Activated T-cell treated with anti-CD3 and anti-CD28 coated beads, Interleukin-2, amount 50 U/mL, for 24 hours (primary cell): ENCODE results near the gene UGT2A2.

ENCODE experiments used
- DNase-seq: peaks from one replicate; pipeline ENCODE4 v3.0.0-alpha.2; 2020
- H3K27ac Mint-ChIP-seq: 2 replicates; pipeline ENCODE4 v1.8.0; 2020; ENCODE audit warnings: mild to moderate bottlenecking, mixed read lengths
- H3K27me3 Mint-ChIP-seq: 2 replicates; pipeline ENCODE4 v1.8.0; 2020; ENCODE audit warnings: mixed read lengths
- H3K36me3 Mint-ChIP-seq: 2 replicates; pipeline ENCODE4 v1.8.0; 2020; ENCODE audit warnings: low read depth, mixed read lengths
- H3K4me1 Mint-ChIP-seq: 2 replicates; pipeline ENCODE4 v1.8.0; 2020; ENCODE audit warnings: low read depth, mixed read lengths
- H3K4me3 Mint-ChIP-seq: 2 replicates; pipeline ENCODE4 v1.8.0; 2020; ENCODE audit warnings: mild to moderate bottlenecking, moderate library complexity, mixed read lengths
- H3K9me3 Mint-ChIP-seq: 2 replicates; pipeline ENCODE4 v1.8.0; 2020; ENCODE audit warnings: mixed read lengths

UGT2A2 gene

GRCh38 chr4:69601065-69601464, 38.4 kb downstream of the UGT2A2 start:
- no peaks in the 10 kb centered on the region for H3K36me3 Mint-ChIP-seq
- no peaks in the 10 kb centered on the region for H3K9me3 Mint-ChIP-seq
- no peak overlapping the region for H3K27ac Mint-ChIP-seq
- H3K4me1 Mint-ChIP-seq = no peaks in the 10 kb centered on the region
- no peak overlapping the region for H3K4me3 Mint-ChIP-seq
- no peak for DNase-seq
- H3K27me3 Mint-ChIP-seq = no peaks in the 10 kb centered on the region

- H3K27me3 Mint-ChIP-seq = no peaks in the 10 kb centered on the region
- no peak for DNase-seq
- H3K36me3 Mint-ChIP-seq = no peaks in the 10 kb centered on the region
- no peak overlapping the region for H3K27ac Mint-ChIP-seq
- H3K4me3 Mint-ChIP-seq = no peak overlapping the region
- no peaks in the 10 kb centered on the region for H3K9me3 Mint-ChIP-seq
- no peaks in the 10 kb centered on the region for H3K4me1 Mint-ChIP-seq
Observed at GRCh38 chr4:69600013-69600412, 39.4 kb downstream of the UGT2A2 start.

- Mint-ChIP-seq H3K4me1 (no peaks in the 10 kb centered on the region), H3K27ac (no peak overlapping the region), H3K36me3 (no peaks in the 10 kb centered on the region), H3K4me3 (no peak overlapping the region), H3K27me3 (no peaks in the 10 kb centered on the region), H3K9me3 (no peaks in the 10 kb centered on the region)
- DNase-seq = no peak
Observed at GRCh38 chr4:69594382-69594781, 45.1 kb downstream of the UGT2A2 start.

GRCh38 chr4:69591364-69591763, 48.1 kb downstream of the UGT2A2 start:
- Mint-ChIP-seq H3K27ac (no peak overlapping the region), H3K27me3 (no peaks in the 10 kb centered on the region), H3K4me3 (no peak overlapping the region), H3K4me1 (no peaks in the 10 kb centered on the region), H3K9me3 (no peaks in the 10 kb centered on the region), H3K36me3 (no peaks in the 10 kb centered on the region)
- DNase-seq = no peak

- Mint-ChIP-seq H3K4me1 (no peaks in the 10 kb centered on the region), H3K9me3 (no peaks in the 10 kb centered on the region), H3K27ac (no peak overlapping the region), H3K36me3 (no peaks in the 10 kb centered on the region), H3K27me3 (no peaks in the 10 kb centered on the region), H3K4me3 (no peak overlapping the region)
- no peak for DNase-seq
Observed at GRCh38 chr4:69589884-69590283, 49.6 kb downstream of the UGT2A2 start.

- Mint-ChIP-seq H3K27ac (no peak overlapping the region), H3K27me3 (no peaks in the 10 kb centered on the region), H3K4me1 (no peaks in the 10 kb centered on the region), H3K9me3 (no peaks in the 10 kb centered on the region), H3K4me3 (no peak overlapping the region), H3K36me3 (no peaks in the 10 kb centered on the region)
- DNase-seq = no peak
Observed at GRCh38 chr4:69584135-69584534, 55.3 kb downstream of the UGT2A2 start.

- no peak overlapping the region for H3K27ac Mint-ChIP-seq
- no peaks in the 10 kb centered on the region for H3K27me3 Mint-ChIP-seq
- no peaks in the 10 kb centered on the region for H3K4me1 Mint-ChIP-seq
- no peaks in the 10 kb centered on the region for H3K9me3 Mint-ChIP-seq
- no peak for DNase-seq
- no peak overlapping the region for H3K4me3 Mint-ChIP-seq
- no peaks in the 10 kb centered on the region for H3K36me3 Mint-ChIP-seq
Observed at GRCh38 chr4:69583543-69583942, 55.9 kb downstream of the UGT2A2 start.

DNA sequence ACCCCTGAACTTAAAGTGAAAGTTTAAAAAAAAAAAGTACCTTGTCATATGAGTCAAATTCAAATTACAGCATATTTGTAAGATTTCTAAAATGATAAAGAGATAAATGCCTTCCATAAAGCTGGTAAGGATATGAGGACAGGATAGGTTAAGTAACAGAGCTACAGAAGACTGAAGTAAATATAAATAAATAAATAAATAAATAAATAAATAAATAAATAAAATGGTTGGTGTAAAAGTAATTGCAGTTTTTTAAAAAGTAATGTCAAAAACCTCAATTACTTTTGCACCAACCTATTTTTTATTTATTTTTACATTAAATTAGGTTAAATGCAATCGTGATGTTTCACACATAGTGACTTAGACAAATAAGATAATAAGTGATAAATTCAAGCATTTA, 62.2 kb downstream of the UGT2A2 start:
- no peaks in the 10 kb centered on the region for H3K36me3 Mint-ChIP-seq
- no peak overlapping the region for H3K4me3 Mint-ChIP-seq
- H3K9me3 Mint-ChIP-seq = peaks cover 2% of the 10 kb centered on the region
- no peaks in the 10 kb centered on the region for H3K4me1 Mint-ChIP-seq
- no peaks in the 10 kb centered on the region for H3K27me3 Mint-ChIP-seq
- H3K27ac Mint-ChIP-seq = no peak overlapping the region
- no peak for DNase-seq

DNA sequence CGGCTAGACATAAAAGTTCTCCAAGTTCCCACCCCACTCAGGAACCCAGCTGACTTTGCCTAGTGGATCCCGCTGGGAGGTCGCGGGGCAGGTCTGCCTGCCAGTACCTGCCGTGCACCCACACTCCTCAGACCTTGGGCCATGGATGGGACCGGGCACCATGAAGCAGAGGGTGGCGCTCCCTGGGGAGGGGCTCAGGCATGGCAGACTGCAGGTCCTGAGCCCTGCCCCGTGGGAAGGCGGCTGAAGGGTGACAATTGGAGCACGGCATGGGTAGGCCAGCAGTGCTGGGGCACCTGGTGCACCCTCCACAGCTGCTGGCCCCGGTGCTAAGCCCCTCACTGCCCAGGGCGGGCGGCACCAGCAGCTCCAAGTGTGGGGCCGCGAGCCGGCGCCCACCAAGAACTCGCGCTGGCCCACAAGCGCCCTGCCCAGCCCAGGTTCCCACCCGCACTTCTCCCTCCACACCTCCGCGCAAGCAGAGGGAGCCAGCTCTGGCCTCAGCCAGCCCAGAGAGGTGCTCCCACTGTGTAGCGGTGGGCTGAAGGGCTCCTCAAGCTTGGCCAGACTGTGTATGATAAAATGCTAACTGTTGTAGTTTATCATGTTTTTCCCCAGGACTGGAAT, 63.1 kb downstream of the UGT2A2 start:
- no peaks in the 10 kb centered on the region for H3K27me3 Mint-ChIP-seq
- peaks cover 2% of the 10 kb centered on the region for H3K9me3 Mint-ChIP-seq
- no peak overlapping the region for H3K27ac Mint-ChIP-seq
- H3K4me1 Mint-ChIP-seq = no peaks in the 10 kb centered on the region
- no peaks in the 10 kb centered on the region for H3K36me3 Mint-ChIP-seq
- H3K4me3 Mint-ChIP-seq = no peak overlapping the region
- DNase-seq = no peak

DNA sequence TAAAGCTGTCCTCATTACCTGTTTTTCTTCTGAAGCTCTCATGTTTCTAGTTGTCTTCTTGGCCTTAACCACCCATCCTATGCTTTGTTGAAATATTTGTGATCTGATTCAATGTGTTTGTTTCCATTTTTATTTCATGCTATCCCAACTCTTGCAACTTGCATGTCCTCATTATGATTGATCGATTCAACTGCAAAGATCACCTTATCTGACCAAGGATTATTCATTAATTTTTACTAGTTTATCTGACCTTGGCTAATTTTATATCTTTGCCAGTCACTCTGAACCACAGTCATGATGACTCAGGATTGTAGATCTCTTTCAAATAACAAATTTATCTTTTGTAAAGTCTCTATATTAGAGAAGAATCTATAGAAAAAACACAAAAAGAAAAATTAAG, 70.7 kb downstream of the UGT2A2 start:
- H3K27ac Mint-ChIP-seq = no peak overlapping the region
- H3K27me3 Mint-ChIP-seq = no peaks in the 10 kb centered on the region
- no peaks in the 10 kb centered on the region for H3K36me3 Mint-ChIP-seq

GRCh38 chr4:69563424-69563823, 76.0 kb downstream of the UGT2A2 start:
- DNase-seq = no peak
- H3K9me3 Mint-ChIP-seq = peaks cover 2% of the 10 kb centered on the region
- no peak overlapping the region for H3K27ac Mint-ChIP-seq
- H3K27me3 Mint-ChIP-seq = no peaks in the 10 kb centered on the region
- no peaks in the 10 kb centered on the region for H3K36me3 Mint-ChIP-seq
- H3K4me1 Mint-ChIP-seq = no peaks in the 10 kb centered on the region
- H3K4me3 Mint-ChIP-seq = no peak overlapping the region

More for the DNA sequence above, 70.7 kb downstream of the UGT2A2 start:
- no peak for DNase-seq
- no peaks in the 10 kb centered on the region for H3K9me3 Mint-ChIP-seq
- H3K4me3 Mint-ChIP-seq = no peak overlapping the region
- no peaks in the 10 kb centered on the region for H3K4me1 Mint-ChIP-seq

- H3K9me3 Mint-ChIP-seq = peaks cover 6% of the 10 kb centered on the region
- H3K4me1 Mint-ChIP-seq = no peaks in the 10 kb centered on the region
- no peak for DNase-seq
- no peak overlapping the region for H3K27ac Mint-ChIP-seq
- H3K36me3 Mint-ChIP-seq = no peaks in the 10 kb centered on the region
- H3K4me3 Mint-ChIP-seq = no peak overlapping the region
- H3K27me3 Mint-ChIP-seq = no peaks in the 10 kb centered on the region
Observed at GRCh38 chr4:69549651-69550050, 89.8 kb downstream of the UGT2A2 start.

- no peak for DNase-seq
- Mint-ChIP-seq H3K9me3 (no peaks in the 10 kb centered on the region), H3K4me3 (no peak overlapping the region), H3K36me3 (no peaks in the 10 kb centered on the region), H3K27ac (no peak overlapping the region), H3K4me1 (no peaks in the 10 kb centered on the region), H3K27me3 (no peaks in the 10 kb centered on the region)
Observed at GRCh38 chr4:69546134-69546765, 93.2 kb downstream of the UGT2A2 start.
